Upper lobe of left lung (tissue), 4 donors: ENCODE results near the gene CRLF1.

Experiments
- CTCF ChIP-seq, 6 experiments: fragments of 450-650 bp in 4 of 6; fragments of 200-600 bp in 2 of 6; sonication (generic) in 2 of 6; IDR thresholded peaks; one replicate each; pipeline ENCODE4 v1.5.1; 2016 to 2019; ENCODE audit warnings: antibody characterized with exemption in 6 of 6
- EP300 ChIP-seq, 4 donors: sonication (generic); formaldehyde crosslinking; IDR thresholded peaks; one replicate each; pipeline ENCODE4 v1.5.1; 2017; ENCODE audit warnings: antibody characterized with exemption in 4 of 4, control low read depth in 2 of 4
- POLR2A ChIP-seq, 4 donors: fragments of 450-650 bp; IDR thresholded peaks; one replicate each; pipeline ENCODE4 v1.5.1; 2016 to 2017; ENCODE audit warnings: antibody characterized with exemption in 4 of 4, mild to moderate bottlenecking in 2 of 4

GRCh38 chr19:18590273-18591272 lies 16.0 kb downstream of the CRLF1 start:
- TF ChIP-seq EP300 (IDR thresholded peaks at IDR 0.05): no peak
- TF ChIP-seq CTCF (IDR thresholded peaks at IDR 0.05): no peak
- TF ChIP-seq POLR2A (IDR thresholded peaks at IDR 0.05): no peak
